GM21529 (cell line): Measurements from ENCODE around the gene JMY.
"Not testable (repeated sequence)": the region's sequence is repeated elsewhere in the genome, so short reads cannot be mapped to it uniquely, and the experiment has no call there.

Experiments
- ATAC-seq: cut with Tn5 transposase; IDR thresholded peaks from one replicate; pipeline ENCODE4 v1.9.1; 2021; ENCODE audit not compliant: unreplicated experiment

JMY gene

GRCh38 chr5:79236970-79237739, 1.2 kb downstream of the JMY start:
- ATAC-seq: peak; percentile 32

DNA sequence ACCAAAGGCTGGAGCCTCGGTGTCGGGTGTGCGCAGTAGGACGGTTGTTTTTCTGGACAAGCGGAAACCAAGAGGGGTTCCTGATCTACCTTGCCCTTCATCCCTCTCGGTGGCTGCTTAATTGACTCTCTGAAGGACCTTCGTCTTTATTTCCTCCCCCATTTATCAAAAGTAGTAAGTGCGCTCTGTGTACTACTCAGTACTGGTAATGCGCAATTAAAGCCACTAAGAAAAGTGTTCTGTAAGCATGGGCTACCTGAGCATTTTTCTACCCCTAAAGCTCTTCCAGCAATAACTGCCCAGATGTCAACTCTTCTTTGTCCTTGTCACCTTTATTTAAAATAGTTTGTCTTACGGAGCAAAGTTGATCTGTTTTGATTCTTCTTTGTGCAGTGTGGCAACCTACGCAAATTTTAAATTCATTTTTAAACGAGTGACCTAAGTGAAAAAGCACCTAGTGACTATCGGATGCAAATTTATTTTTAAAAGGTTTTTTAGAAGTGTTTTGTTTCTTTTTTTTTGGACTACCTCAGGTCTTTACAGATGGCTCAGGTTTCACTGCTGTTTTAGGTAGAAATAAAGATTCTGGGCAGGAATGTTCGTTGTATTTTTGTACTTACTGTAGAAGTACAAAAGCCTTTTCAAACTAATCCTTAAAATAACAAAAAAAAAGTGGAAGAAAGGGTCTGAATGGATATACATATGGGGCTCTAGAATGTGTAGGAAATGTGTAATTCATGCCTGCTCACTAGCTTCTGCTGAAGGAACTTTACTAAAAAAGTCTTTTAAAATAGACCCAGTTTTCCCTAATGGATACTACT, 2.0 kb downstream of the JMY start:
- ATAC-seq: no peak

DNA sequence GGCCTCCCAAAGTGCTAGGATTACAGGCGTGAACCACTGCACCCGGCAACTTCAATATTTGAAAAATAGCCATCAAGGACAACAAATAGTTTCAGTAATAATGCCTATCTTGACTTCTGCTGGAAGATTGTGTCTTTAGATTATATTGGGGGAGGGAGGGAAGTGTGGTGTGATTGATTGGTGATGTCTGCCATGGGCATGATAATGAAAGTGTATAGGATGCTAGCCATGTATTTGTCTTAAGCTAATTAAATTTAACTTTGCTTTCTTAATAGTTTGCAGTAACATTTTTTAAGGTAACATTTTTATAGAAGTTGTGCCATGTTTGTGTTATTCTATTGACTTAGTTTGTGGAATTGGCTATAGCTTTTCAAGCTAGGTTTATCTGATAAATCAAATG, 4.6 kb downstream of the JMY start:
- ATAC-seq: no peak

DNA sequence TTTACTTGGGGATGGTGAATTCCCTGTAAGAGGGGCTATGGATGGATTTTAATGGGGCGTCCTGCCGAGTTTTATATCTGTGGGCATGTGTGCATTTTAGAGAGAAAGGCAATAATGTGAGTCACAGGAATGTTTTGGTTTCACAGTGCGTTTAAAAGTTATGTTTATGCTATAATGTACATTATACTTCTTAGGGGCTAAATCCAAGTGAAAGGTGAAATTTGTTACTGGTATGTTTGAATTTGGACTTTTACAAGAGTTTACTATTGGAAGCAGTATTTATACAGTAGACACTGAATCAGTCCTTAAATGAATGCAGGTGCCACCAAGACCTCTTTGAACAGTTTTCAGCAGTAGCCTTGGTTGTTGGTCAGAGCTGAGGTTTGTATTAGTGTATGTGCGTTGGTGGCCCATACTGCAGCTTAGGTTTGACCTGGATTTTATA, 5.6 kb downstream of the JMY start:
- ATAC-seq: no peak

DNA sequence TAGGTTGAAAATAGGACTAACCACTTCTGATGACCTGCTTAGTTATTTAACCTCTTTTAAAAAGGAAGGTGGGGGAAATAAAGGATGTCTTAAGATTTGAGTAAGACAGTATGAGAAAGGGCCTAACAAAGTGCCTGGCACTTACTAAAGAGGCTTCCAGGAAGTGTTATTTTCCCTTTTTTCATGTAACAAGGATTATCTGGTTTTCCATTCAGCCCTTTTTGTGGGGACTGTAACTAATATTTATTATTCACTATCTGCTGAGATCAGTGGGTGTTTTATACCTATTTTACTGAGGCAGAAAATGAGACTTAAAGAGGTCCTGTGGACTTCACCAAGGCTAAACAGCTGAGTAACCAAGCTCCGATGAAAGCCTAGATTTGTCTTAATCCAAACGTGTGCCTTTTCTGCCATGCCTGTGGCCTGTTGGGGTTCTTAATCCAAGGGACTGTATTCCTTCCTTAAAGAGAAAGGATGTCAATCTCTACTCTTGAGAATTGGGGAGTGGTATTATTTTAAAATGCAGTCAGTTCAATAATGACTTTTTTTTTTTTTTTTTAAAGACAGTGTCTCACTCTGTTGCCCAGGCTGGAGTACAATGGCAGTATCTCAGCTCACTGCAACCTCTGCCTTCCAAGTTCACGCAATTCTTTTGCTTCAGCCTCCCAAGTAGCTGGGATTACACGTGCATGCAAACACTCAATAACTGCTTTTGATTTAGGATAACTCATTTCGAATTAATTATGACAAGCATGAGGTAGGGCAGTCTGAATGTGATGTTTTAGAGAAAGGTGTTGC, 6.5 kb downstream of the JMY start:
- no peak for ATAC-seq

DNA sequence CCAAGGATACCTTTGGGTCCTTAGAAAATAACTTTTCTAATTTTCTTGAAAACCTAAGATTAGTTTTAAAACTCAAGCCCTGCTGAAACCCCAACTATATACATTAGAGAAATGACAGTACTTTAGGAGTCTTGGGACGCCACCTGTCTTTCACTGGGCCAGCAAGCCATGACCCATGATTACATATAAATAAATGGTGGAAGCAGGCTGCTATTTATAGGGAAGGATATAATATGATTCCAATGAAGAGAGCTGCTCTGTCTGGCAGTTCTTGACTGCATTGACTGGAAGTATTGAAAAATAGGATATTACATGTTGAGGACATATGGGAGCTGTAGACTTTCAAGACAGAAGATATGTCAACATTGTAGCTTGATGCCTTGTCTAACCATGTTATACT, 7.3 kb downstream of the JMY start:
- no peak for ATAC-seq

GRCh38 chr5:79254067-79254466, 18.1 kb downstream of the JMY start:
- ATAC-seq: not testable (repeated sequence)

- peak; percentile 80 for ATAC-seq
Observed at GRCh38 chr5:79255786-79256557, 20.0 kb downstream of the JMY start.

- ATAC-seq: no peak
Observed at GRCh38 chr5:79256563-79256962, 20.6 kb downstream of the JMY start.

DNA sequence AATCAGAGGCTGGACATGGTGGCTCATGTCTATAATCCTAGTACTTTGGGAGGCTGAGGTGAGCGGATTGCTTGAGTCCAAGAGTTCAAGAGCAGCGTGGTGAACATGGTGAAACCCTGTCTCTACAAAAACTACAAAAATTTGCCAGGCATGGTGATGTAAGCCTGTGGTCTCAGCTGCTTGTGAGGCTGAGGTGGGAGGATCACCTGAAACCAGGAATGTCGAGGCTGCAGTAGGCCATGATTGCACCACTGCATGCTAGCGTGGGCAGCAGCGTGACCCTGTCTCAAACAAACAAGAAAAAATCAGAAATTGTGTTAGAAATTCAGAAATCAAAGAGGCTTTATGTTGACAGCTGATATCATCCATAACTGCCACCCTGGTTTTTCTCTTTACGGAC, 21.4 kb downstream of the JMY start:
- no peak for ATAC-seq

GRCh38 chr5:79258801-79259200, 22.9 kb downstream of the JMY start:
- no peak for ATAC-seq

GRCh38 chr5:79259383-79259782, 23.5 kb downstream of the JMY start:
- no peak for ATAC-seq

GRCh38 chr5:79259810-79260209, 23.9 kb downstream of the JMY start:
- ATAC-seq: no peak

- ATAC-seq: no peak
Observed at GRCh38 chr5:79261897-79262296, 26.0 kb downstream of the JMY start.

- no peak for ATAC-seq
Observed at GRCh38 chr5:79263290-79263689, 27.4 kb downstream of the JMY start.

GRCh38 chr5:79267180-79267579, 31.2 kb downstream of the JMY start:
- ATAC-seq: no peak

- ATAC-seq: no peak
Observed at GRCh38 chr5:79269733-79270166, 33.8 kb downstream of the JMY start.

DNA sequence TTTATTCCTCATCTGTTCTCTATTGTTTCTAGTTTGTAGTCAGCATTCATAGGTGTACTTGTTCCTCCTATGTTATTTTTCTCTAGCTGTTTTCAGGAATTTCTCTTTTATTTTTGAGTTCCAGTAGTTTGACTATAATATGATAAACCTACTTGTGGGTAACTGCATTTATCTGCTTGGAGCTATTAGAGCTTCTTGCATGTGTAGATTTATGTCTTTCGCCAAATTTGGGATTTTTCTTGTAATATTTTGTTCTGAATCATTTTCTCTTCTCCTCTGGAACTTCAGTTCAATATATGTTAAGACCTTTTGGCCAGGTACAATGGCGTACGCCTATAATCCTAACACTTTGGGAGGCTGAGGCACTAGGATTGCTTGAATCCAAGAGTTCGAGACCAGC, 37.4 kb downstream of the JMY start:
- no peak for ATAC-seq

DNA sequence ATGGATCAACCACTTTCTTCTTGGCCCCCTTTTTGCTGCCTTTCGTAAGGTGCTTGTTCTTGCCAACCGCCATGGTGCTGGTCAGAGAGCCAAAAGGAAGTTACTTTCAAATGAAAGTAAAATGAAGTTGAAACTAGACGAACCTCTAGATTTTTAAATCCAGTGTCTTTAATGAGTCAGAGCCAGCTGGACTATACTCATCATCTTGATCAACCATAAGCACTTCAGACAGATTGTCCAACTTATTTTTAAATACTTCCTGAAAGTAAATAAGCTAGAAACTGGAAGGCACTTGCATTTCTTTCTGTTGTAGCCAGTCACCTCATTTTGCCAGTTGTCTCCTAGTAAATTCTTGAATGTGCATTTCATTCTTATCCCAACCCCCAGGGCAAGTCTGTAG, 48.9 kb downstream of the JMY start:
- no peak for ATAC-seq

DNA sequence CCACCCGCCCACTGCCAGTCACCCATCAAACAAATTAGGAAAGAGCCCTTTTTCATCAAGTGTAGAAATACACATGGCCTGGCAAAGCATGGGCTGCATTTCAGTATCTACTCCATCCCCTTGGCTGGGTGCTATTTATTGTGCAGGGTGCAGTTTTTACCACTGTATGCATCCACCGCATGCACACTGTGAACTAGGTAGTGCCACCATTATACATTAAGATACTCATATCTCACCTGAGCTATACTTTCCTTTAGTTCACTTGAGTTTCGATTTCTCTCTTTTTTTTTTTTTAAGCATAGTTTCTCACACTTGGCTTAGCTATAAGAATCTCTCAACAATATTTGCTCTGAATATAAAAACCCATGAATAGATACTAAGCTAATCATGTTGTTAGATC, 49.4 kb downstream of the JMY start:
- ATAC-seq: no peak

DNA sequence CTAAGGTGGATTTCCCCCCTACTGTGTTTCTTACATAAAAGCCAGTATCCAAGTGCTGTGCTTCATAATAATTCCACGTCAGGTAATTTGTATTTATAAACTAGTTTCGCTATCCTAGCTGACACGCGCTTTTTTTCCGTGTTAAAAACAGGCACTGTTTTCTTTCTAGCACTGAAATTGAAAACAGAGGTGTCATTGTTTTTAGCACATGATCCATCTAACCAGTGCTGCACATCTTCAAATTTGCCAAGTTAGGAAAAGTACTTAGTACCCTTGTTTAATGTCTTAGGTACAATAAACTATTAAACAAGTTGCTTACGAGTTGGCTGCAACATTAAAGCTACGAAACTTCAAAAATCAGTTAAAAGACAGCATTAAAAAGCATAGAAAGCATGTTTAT, 49.9 kb downstream of the JMY start:
- ATAC-seq: no peak
